ENCODE measurements around the gene GGA1. TPM values are rescaled to one million over a fixed set of nuclear protein-coding genes. Genes with fewer than 3 reads are reported as not detected.
"Not testable (repeated sequence)": the region's sequence is repeated elsewhere in the genome, so short reads cannot be mapped to it uniquely, and the experiment has no call there.

Gene GGA1
- total RNA-seq, 1 donor from 2014 or later, result 57.5 TPM

- DNase-seq (ENCODE audit: extremely low read depth, low read depth, low spot score), result no peak
These were observed 1.4 kb upstream of the GGA1 start for GRCh38 chr22:37607010-37607934.

GRCh38 chr22:37607935-37608476 is 628 bp upstream of the GGA1 start:
- no peak for DNase-seq (ENCODE audit: extremely low read depth, low read depth, low spot score)

DNA sequence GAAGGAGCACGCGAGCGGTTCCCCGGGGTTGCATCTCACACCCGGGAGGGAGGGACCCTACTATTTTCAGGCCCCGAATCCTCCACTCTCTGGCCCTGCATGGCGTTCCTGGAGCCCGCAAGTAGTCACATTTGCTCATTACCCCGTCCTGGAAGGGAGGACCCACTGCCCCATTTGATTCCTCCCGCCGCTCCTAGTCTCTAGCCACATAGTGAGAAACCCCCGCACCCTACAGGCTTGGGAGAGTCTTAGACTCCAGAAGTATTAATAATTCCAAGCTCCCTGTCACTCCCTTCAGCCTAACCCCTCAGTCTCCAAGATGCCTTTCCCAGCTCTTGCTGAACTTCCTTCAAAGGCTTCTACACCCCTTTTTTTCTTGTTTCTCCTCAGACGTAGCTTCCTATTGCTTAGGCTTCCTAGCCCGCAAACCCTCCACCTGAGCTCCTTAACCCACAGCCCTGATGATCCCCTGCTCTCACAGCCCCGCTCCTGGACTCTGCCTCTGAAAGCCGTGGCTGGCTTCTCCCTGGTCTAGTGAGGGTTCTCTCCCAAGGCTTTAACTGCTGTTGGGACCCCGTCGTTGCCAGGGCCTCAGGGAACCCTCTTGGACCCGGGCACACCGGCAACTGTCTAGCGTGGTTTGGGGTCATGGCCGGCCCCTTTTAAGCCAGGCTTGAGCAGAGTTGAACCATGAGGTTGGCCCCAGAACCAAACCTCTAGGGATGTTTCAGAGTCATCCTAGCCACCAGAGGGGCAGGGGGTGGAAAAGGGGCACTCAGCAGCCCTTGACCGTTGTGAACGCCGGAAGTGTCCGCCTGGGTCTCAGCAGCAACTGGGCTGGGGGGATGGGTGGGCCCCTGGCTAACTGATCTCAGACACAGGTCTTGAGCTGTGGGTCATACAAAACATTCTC is 862 bp downstream of the GGA1 start:
- no peak for DNase-seq (ENCODE audit: extremely low read depth, low read depth, low spot score)

DNA sequence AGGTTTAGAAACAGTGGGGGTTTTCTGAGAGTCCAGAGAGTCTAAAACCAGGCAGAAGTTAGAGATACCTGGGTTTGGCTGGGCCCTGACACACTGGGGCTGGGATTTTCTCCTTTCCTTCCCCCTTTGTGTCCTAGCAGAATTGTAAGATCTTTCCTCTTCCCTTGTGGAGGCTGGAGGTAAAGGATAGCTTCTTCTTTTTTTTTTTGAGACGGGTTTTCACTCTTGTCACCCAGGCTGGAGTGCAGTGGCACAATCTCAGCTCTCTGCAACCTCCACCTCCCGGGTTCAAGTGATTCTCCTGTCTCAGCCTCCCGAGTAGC is 1.5 kb downstream of the GGA1 start:
- DNase-seq (ENCODE audit: extremely low read depth, low read depth, low spot score), result not testable (repeated sequence)

- DNase-seq (ENCODE audit: extremely low read depth, low read depth, low spot score), result no peak
These were observed 2.0 kb downstream of the GGA1 start for GRCh38 chr22:37610480-37611129.

GRCh38 chr22:37611207-37611606 is 2.6 kb downstream of the GGA1 start:
- DNase-seq (ENCODE audit: extremely low read depth, low read depth, low spot score), result no peak

DNA sequence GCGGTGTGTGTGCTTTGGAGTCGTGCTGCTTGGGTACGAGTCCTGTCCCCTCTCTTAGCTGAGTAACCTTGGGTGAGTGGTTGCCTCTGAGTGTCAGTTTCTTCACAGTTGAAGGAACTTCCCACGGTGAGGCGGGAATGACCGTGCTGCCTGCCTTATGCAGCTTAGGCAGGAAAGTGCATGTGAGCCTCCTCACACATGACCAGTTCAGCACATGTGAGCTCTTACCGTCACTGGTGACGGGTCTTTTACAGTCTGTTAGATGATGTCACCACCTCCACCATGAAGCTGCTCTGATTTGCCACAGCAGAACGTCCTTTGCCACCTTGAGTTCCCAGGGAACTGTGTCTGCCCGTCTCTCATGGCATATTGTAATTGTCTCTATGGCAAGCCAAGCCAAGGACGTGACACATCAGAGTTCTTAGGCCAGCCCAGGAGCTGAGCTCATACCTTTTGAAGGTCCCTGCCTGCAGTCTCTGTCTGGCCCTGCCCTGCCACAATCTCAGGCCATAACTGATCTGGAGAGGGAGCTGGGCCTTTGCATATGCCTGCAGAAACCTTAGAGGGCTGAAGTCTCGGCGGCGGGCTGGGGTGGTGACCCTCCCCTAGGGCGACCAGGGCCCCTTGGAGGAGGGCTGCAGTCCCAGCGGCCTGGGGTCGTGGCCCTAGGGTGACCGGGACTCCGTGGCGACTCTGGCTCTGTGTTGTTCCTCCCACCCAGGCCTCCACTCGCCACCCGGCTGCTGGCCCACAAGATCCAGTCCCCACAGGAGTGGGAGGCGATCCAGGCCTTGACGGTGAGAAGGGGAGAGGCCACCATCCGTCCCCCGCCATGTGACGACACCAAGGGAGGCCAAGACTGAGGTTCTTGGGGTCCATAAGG is 7.8 kb downstream of the GGA1 start:
- DNase-seq (ENCODE audit: extremely low read depth, low read depth, low spot score), result no peak

- no peak for DNase-seq (ENCODE audit: extremely low read depth, low read depth, low spot score)
These were observed 8.8 kb downstream of the GGA1 start for GRCh38 chr22:37617431-37617830.

DNA sequence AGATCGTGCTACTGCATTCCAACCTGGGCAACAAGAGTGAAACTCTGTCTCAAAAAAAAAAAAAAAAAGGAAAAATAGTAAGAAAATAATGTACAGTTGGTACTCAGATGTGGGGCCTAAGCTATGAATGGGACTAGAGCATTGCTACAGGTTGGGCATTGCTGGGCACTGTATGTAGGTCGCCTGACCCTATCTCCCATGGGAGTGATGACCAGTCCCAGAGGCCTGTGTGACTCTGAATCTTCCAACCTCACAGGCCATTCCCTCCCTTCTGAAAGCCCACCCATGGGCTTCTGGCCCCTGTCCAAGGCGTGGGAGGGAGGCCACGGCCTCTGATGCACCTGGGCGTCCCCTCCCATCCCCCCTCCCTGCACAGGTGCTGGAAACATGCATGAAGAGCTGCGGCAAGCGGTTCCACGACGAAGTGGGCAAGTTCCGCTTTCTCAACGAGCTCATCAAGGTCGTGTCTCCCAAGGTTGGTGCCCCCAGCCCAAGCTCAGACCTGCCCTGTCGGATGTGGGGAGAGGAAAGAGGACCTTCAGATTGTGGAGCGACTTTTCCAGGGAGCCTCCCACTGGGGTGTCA is 9.5 kb downstream of the GGA1 start:
- no peak for DNase-seq (ENCODE audit: extremely low read depth, low read depth, low spot score)

- DNase-seq (ENCODE audit: extremely low read depth, low read depth, low spot score), result no peak
These were observed 10.0 kb downstream of the GGA1 start for GRCh38 chr22:37618674-37619073.

GRCh38 chr22:37619991-37620390 is 11.4 kb downstream of the GGA1 start:
- no peak for DNase-seq (ENCODE audit: extremely low read depth, low read depth, low spot score)

DNA sequence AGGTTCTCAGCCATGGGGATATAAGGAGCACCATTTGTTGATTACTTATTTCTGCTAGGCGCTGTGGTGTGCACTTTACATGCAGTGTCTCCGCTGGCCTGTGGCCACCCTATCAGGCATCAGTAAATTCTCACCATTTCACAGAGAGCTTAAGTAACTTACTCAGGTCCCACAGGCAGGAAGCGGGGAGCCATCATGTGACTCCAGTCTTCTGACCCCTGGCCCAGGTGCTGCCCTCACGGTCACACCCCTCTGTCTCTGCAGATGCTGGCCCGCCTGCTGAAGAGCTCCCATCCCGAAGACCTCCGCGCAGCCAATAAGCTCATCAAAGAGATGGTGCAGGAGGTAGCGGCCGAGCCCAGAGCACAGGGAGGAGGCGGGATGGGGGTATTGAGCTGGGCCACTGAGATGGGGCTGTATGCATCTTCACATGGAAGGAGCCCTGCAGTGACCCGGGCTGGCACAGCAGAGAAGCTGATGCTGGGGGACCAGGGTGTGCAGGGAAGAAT is 12.8 kb downstream of the GGA1 start:
- no peak for DNase-seq (ENCODE audit: extremely low read depth, low read depth, low spot score)

GRCh38 chr22:37623075-37624016 is 14.7 kb downstream of the GGA1 start:
- DNase-seq (ENCODE audit: extremely low read depth, low read depth, low spot score), result no peak

DNA sequence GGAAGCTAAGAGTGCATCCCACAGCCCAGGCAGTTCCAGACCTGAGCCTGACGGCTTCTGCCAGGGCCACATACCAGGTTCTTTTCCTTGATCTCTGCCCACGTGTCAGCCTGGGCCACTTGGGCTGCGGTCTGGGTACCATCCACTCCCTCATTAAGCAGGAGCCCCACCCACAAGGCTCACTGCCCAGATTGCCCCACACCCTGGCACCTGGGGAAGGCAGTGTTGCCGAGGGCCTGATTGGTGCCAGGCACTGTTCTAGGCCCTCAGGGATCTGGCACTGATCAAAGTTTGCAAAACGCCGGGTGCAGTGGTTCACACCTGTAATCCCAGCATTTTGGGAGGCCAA is 15.4 kb downstream of the GGA1 start:
- no peak for DNase-seq (ENCODE audit: extremely low read depth, low read depth, low spot score)

GRCh38 chr22:37624876-37625275 is 16.2 kb downstream of the GGA1 start:
- DNase-seq (ENCODE audit: extremely low read depth, low read depth, low spot score), result no peak

DNA sequence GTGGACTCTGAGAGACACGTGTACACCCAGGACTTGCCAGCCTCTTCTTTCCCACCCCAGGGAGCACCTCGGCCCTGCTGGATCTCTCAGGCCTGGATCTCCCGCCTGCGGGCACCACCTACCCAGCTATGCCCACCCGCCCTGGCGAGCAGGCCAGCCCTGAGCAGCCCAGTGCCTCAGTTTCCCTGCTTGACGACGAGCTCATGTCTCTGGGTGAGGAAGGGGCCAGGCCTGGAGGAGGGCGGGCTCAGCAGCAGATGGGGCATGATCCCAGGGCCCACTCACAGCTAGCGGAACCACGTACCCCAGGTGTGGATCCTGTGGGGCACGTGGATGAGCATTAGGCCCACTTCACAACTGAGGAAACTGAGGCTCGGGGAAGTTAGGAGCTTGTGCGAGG is 17.1 kb downstream of the GGA1 start:
- no peak for DNase-seq (ENCODE audit: extremely low read depth, low read depth, low spot score)

GRCh38 chr22:37626144-37626543 is 17.5 kb downstream of the GGA1 start:
- no peak for DNase-seq (ENCODE audit: extremely low read depth, low read depth, low spot score)

- no peak for DNase-seq (ENCODE audit: extremely low read depth, low read depth, low spot score)
These were observed 18.0 kb downstream of the GGA1 start for GRCh38 chr22:37626556-37627075.

All from glomerular endothelial cell (primary cell).